Mucosa of descending colon (tissue), 3 donors: ENCODE measurements around the gene NAV1. TPM values are rescaled to one million over a fixed set of nuclear protein-coding genes. Genes with fewer than 3 reads are reported as not detected.

ENCODE experiments used
- ATAC-seq: fragments of 200-7000 bp; cut with Tn5 transposase; one replicate; pipeline ENCODE4 v1.9.1; 2020; ENCODE audit warnings: mild to moderate bottlenecking, moderate library complexity
- DNase-seq, 3 donors: peaks; one replicate each; pipeline ENCODE4 v3.0.0-alpha.2; 2020
- H3K36me3 ChIP-seq: fragments of 200-600 bp; one replicate; pipeline ENCODE4 v1.8.0; 2021; ENCODE audit warnings: low read depth, mild to moderate bottlenecking
- H3K4me1 ChIP-seq: fragments of 200-600 bp; one replicate; pipeline ENCODE4 v1.8.0; 2021; ENCODE audit warnings: low read depth, mild to moderate bottlenecking
- H3K4me3 ChIP-seq: fragments of 200-600 bp; one replicate; pipeline ENCODE4 v1.8.0; 2021; ENCODE audit warnings: mild to moderate bottlenecking
- H3K9me3 ChIP-seq: fragments of 200-600 bp; one replicate; pipeline ENCODE4 v1.8.0; 2021; ENCODE audit warnings: mild to moderate bottlenecking
- intact Hi-C, 2 donors: fragments of 100-400 bp; cut with DNase I in 1 of 2; cut with micrococcal nuclease in 1 of 2; formaldehyde crosslinking; loops; one replicate each; pipeline versions ENCODE4 v1.11.0 to v1.11.1; 2022; cut with DNase I, micrococcal nuclease
- total RNA-seq, 3 donors: library from RNA; stranded (reverse); fragmentation: NEBNext Ultra II Directional in 2 of 3; extraction: Animal tissue kit (Norgen Biotek cat#: 25700) in 2 of 3; gene quantifications; one replicate each; pipeline versions ENCODE4 v1.2.1 to v1.2.4, GENCODE V29; 2021 to 2023
- TF ChIP-seq, protein P1 (sequence below): fragments of 200-600 bp; IDR thresholded peaks from one replicate; pipeline ENCODE4 v1.8.0; 2022; ENCODE audit warnings: antibody characterized with exemption, mild to moderate bottlenecking
- donor health status: DM: no; HTN: no; CAD: no; lungs with moderate emphysema.
- donor health status: DM: no; HTN: no; CAD: no.
- donor health status: DM: no; HTN: yes; CAD: no.

NAV1 gene
- total RNA-seq, 3 donors from 2014 or later: 13.7 to 64.3 (median 16.7) TPM

DNA sequence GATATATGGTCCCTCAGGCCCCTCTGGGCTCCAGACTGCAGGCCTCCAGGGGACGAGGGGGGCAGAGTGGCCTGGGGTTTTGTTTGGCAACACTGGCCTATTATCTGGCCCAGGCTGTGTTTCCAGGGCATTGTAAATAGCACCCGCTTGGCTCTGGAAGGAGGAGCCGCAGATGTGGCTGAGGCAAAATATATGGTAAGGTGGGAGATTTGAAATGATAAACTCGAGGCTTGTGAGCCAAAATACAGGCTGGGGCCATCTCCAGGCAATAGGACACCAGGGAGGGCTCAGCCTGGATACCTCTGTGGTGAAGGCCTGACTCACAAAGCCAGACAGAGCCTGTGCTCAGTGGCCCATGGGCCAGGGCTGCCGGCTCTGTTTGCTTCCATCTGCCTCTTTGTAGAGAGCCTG is 14.0 kb downstream of the NAV1 start:
- ATAC-seq: no peak
- Histone ChIP-seq H3K4me1 (no peaks in the 10 kb centered on the region), H3K9me3 (no peaks in the 10 kb centered on the region), H3K4me3 (no peak overlapping the region), H3K36me3 (no peaks in the 10 kb centered on the region)
- no peak for DNase-seq
- TF ChIP-seq, protein P1, sequence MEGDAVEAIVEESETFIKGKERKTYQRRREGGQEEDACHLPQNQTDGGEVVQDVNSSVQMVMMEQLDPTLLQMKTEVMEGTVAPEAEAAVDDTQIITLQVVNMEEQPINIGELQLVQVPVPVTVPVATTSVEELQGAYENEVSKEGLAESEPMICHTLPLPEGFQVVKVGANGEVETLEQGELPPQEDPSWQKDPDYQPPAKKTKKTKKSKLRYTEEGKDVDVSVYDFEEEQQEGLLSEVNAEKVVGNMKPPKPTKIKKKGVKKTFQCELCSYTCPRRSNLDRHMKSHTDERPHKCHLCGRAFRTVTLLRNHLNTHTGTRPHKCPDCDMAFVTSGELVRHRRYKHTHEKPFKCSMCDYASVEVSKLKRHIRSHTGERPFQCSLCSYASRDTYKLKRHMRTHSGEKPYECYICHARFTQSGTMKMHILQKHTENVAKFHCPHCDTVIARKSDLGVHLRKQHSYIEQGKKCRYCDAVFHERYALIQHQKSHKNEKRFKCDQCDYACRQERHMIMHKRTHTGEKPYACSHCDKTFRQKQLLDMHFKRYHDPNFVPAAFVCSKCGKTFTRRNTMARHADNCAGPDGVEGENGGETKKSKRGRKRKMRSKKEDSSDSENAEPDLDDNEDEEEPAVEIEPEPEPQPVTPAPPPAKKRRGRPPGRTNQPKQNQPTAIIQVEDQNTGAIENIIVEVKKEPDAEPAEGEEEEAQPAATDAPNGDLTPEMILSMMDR: no peak
- intact Hi-C loops: no loop called here

- H3K36me3 ChIP-seq: no peaks in the 10 kb centered on the region
- TF ChIP-seq, protein P1: no peak
- H3K9me3 ChIP-seq: no peaks in the 10 kb centered on the region
- ATAC-seq (no peak), DNase-seq (no peak)
- intact Hi-C loops: no loop called here
- H3K4me1 ChIP-seq: no peaks in the 10 kb centered on the region
- H3K4me3 ChIP-seq: no peak overlapping the region
Measured at GRCh38 chr1:201553496-201554189, 14.7 kb downstream of the NAV1 start.

DNA sequence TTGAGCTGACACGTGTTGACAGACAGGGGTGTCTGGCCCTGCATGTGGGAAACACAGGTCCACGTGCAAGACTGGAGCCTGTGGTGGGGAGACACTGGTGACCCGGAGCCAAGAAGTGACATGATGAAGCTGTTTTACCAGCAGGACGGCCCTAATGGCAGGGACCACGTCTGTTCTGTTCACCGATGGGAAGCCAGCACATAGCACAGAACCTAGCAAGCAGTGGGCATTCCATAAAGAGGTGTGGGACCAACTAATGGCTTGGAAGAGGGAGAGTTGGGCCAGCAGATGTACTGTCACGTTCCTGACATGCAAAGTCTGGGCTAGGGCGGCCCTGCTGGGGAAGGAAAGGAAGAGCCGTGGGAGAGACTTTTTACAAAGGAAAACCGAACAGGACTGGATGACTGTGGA is 15.3 kb downstream of the NAV1 start:
- no peaks in the 10 kb centered on the region for H3K9me3 ChIP-seq
- ATAC-seq: no peak
- DNase-seq: no peak
- H3K4me3 ChIP-seq: no peak overlapping the region
- H3K4me1 ChIP-seq: no peaks in the 10 kb centered on the region
- no peaks in the 10 kb centered on the region for H3K36me3 ChIP-seq
- TF ChIP-seq, protein P1: no peak
- intact Hi-C loops: no loop called here

DNA sequence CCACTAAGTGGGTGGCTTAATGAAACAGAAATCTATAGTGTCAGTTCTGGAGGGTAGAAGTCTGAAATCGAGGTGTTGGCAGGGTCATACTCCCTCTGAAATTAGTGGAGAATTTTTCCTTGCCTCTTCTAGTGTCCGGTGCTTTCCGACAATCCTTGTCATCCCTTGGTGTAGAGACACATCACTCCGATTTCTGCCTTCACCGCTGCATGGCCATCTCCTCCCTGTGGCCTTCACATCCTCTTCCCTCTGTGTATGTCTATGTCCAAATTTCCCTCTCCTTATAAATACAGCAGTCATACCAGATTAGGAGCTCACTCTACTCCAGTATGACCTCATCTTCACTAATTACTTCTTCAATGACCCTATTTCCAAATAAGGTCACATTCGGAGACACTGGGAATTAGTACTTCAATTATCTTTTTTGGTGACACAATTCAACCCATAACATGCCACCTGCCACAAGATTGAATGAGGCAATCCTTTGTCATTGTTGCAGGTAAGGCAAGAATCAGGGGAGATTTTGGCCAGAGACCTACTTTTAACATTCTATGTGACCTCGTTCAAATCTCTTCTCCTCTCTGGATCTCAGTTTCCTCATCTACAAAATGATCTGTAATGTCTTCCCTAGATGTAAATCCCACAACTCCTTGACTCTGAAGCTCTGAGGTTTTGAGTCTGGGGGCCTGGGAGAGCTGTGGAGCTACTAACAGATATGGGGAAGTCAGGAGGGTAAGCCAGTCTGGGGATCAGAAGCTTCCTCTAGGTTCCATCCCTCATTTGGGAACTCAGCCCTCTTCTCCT is 16.1 kb downstream of the NAV1 start:
- intact Hi-C loops: no loop called here
- ATAC-seq (no peak), DNase-seq (no peak)
- Histone ChIP-seq H3K4me3 (no peak overlapping the region), H3K9me3 (no peaks in the 10 kb centered on the region), H3K4me1 (peaks cover 3% of the 10 kb centered on the region), H3K36me3 (no peaks in the 10 kb centered on the region)
- TF ChIP-seq, protein P1: no peak

- H3K4me1 ChIP-seq: peaks cover 4% of the 10 kb centered on the region
- TF ChIP-seq, protein P1: no peak
- no peak for DNase-seq
- no peak for ATAC-seq
- intact Hi-C loops: no loop called here
- no peaks in the 10 kb centered on the region for H3K9me3 ChIP-seq
- H3K4me3 ChIP-seq: no peak overlapping the region
- H3K36me3 ChIP-seq: no peaks in the 10 kb centered on the region
Measured at GRCh38 chr1:201555593-201555945, 16.6 kb downstream of the NAV1 start.
